DMS 273 treated with DMSO at 0.1 percent for 48 hours (cell line): ENCODE measurements around the gene IFT57.
"Not testable (repeated sequence)": the region's sequence is repeated elsewhere in the genome, so short reads cannot be mapped to it uniquely, and the experiment has no call there.

Experiments
- DNase-seq: peaks from one replicate; lab custom pipeline; 2025; lab: John Stamatoyannopoulos, UW

Gene IFT57, protein sequence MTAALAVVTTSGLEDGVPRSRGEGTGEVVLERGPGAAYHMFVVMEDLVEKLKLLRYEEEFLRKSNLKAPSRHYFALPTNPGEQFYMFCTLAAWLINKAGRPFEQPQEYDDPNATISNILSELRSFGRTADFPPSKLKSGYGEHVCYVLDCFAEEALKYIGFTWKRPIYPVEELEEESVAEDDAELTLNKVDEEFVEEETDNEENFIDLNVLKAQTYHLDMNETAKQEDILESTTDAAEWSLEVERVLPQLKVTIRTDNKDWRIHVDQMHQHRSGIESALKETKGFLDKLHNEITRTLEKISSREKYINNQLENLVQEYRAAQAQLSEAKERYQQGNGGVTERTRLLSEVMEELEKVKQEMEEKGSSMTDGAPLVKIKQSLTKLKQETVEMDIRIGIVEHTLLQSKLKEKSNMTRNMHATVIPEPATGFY

DNA sequence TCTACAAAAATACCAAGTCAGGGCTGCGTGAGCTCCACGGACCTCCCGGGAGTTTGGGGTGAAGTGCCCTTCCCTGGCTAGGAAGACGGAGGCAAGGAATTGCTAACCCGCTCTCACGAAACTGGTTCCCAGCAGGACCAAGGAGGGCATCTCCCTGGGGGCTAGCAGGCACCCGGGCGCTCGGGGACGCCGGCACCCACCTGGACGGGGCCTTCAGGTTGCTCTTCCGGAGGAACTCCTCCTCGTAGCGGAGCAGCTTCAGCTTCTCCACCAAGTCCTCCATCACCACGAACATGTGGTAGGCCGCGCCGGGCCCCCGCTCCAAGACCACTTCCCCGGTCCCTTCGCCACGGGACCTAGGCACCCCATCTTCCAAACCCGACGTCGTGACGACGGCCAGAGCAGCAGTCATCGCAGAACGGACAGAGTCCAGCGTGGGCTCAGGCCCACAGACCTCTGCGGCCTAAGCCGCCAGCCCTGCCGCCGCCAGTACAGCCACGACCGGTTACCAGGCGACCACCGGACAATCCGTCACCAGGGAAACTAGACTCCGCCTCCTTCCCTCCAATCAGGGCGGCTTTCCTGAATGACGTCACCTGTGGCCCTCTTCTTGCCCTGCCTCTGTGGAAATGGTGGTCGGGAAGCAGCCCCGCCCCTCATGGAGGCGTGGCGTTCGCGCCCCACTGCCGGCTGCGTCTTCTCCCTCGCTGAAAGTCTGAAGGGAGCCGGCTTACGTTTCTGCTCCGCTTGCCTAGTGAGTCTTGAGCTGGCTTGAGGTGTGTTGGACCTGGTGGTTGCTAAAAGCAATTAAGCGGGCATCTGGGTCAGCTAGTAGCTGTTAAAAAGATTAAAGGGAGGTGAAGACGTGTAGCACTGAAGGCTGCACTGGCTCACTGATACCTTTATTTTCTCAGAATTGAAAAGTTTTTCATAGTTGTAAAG is at the start of gene IFT57:
IFT57 (minus strand) TSS at position 514 of the 942 bp plus-strand sequence; CDS start at position 412, 102 bp downstream.
- DNase-seq = peak; percentile 98

DNA sequence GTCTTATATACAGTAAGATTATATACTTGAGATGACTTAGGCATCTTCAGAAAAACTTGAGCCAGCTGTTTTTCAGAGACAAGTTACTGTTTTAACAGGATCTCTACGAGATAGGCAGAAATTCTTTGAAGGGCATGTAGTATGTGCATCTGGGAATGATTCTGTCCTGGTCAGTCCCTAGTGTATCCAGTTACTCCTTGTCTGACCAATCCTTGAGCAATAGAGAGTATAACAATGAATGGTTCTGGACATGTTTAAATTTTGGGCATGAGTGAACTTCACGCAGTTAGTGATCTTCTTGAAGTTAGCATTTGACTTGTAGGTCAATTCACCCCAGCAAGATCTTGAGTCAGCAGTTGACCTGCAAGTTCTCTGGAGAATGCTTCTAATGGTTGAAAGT is 49.4 kb upstream of the IFT57 start:
- DNase-seq = no peak

DNA sequence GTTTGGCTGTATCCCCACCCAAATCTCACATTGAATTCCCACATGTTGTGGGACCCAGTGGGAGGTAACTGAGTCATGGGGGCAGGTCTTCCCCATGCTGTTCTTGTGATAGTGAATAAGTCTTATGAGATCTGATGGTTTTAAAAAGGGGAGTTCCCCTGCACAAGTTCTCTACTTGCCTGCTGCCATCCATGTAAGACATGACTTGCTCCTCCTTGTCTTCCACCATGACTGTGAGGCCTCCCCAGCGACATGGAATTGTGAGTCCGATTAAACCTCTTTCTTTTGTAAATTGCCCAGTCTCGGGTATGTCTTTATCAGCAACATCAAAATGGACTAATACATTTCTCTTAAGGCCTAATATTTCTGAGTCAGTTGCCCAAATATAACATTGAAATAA is 46.0 kb upstream of the IFT57 start:
- DNase-seq = not testable (repeated sequence)

DNA sequence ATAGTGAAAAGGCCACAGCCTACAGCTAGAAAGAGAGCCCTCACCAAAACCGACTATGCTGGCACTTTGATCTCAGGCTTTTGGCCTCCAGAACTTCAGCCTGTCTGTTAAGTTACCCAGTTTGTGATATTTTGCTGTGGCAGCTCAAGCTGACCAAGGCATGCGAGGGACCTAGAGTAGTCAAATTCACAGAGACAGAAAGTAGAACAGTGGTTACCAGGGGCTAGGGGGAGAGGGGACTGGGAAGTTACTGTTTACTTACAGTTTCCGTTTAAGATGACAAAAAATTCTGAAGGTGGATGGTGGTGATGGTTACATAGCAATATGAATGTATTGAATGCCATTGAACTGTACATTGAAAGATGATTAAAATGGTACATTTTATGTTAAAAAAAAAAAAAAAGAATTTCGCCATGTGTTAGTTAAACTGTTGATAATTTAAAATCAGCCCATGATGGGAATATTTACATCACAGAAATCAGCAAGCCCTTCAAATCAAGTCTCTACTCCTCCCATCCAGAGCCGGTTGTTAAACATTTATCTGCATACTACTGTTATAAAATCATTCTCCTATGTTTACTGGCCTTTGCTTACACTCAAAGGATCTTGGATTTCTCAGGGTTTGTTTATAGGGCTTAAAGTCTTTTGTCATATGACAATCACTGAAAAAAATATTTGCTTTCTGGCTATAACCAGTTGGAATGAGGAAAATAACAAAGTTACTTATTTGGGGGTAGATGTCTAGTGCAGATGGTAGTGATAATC is 42.5 kb upstream of the IFT57 start:
- DNase-seq = not testable (repeated sequence)

DNA sequence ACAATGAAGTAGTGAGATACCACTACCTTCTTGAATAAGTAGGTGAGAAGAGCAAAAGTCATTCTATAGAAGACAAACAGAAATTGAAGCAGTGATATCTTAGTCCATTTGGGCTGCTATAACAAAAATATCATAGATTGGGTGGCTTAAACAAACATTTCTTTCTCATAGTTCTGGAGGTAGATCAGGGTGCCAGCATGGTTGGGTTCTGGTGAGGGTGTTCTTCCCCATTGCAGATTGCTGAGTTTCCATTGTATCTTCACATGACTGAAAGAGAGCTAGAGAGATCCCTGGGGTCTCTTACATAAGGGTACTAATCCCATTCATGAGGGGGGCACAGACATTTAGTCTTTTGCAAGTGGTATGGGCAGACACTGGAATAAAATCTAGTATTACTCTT is 32.9 kb upstream of the IFT57 start:
- no peak for DNase-seq

DNA sequence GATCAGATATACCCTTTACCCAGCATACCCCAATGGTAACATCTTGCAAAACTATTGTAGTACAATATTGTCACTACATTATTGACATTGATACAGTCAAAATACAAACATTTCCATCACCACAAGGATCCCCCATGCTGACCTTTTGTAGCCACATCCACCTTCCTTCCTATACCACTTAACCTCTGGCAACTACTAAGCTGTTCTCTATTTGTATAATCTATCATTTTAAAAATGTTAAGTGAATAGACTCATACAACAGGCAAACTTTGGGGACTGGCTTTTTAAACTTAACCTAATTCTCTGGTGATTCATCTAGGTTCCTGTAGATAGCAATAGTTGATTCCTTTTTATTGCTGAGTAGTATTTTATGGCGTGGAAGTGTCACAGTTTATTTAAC is 29.6 kb upstream of the IFT57 start:
- no peak for DNase-seq

DNA sequence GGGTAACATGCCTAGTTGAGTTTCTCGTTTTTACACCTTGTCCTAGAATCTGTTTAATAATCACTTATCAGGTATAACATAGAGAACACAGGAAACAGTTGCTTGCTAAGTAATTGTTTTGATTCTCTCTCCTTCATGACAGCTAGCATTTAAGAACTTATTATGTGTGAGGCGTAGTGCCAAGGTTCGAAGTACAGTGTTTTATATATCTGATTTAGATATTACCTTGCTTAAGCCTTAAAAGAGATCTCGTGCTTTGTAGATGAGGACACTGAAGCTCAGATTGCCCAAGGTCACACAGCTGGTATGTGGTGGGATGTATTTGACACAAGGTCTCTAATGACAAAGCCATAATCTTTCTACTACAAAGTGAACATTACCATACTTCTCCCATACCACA is 29.0 kb upstream of the IFT57 start:
- no peak for DNase-seq

DNA sequence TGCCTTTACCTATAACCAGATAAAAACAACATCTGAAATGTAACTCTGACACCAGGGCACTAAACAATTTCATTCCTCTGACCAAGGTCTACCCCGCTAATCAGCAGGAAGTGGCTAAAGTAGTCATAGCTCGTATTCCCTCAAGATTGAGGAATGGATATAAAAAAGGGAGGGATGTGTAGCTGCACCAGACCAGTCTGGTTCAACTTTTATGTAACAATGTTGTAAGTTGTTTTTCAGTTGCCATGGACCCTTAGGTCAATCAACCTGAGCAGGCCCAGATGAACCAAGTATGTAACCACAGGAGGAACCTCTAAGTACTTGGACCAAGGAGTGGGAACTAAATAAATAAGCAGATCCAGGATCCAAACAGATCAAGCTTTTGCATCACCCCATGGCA is 28.4 kb upstream of the IFT57 start:
- DNase-seq = no peak

DNA sequence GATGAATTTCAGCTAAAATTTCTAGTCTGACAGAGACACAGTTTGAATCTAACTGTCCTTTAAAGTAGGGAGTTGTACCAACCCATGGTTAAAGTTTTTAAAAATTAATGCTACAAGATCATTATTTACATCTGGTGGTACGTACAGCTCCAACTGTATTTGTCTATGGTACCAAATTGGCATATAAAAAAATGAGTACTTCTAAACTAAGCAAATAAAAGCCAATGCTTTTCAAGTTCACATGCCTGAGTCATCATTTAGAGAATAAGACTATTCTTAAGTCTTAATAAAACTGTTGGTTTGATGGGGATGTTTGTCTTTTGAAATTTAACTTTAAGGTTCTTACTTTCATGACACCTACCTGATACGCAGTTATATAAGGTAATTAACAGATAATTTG is 21.0 kb upstream of the IFT57 start:
- no peak for DNase-seq

DNA sequence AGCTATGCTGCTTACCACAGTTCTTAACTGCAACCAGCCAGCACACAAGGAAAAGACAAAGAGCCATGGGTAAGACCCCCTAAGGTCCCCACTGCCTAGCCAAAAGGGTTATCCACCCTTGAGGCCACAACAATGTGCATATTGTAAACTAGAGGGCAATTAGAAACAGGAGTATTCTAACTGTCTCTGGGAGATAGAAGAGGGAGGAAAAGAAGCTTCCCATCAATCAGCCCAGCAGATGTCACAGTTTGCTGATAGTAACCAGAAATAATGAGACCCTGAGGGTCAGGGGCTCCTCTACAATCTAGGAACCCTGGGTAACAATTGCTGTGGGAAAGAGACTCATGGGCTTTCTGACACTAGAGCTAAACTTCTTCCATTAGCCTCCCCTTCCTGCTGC is 20.6 kb upstream of the IFT57 start:
- DNase-seq = no peak

DNA sequence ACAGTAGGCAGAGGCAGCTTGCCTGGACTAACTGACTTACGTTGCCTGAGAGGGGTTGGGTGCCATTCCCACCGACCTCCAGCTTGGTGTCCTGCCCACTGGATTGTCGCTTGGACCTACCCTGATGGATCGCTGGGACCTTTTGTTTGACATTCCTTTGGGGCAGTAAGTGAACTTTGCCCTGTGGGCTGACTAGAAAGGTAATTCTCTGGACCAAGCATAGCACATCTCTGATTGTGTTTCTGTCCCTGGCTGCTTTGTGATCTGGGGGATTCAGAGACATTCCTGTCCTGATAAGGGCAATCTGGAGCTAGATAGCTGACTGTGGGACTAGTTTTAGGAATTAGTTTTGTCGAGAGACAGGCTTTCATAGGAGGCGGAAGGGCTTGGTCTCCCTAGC is 19.5 kb upstream of the IFT57 start:
- no peak for DNase-seq

DNA sequence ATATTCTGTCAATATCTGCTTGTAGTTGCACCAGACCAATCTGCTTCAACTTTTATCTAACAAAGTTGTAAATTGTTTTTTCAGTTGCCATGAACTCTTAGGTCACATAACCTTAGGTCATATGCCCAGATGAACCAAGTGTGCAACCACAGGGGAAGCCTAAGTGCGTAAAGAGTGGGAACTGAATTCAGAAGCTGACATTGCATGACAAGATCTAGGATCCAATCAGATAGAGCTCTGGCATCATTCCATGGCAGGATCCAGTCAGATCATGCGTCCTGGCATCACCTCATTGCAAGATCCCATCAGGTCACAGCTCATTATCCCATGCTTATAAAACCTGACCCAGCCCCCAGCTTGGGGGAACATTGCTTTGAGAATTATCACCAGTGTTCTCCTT is 18.9 kb upstream of the IFT57 start:
- no peak for DNase-seq

DNA sequence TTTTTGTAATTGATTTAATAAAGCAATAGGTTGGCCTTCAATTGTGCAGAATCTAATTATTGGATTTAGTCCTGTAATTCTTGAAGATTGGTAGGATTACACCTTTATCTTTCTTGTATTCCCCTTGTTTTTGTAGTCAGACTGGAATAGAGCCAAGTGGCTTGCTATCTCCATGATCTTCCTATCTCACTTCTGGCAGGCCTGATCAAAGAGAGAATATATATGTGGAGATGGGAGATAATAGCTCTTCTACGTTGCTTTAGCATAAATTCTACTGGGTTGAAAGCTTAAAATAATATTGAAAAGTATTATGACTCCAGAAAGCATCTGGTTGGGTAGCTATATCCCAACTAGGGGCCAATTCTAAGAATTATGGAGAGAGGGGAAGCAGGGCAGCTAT is 16.9 kb upstream of the IFT57 start:
- no peak for DNase-seq

DNA sequence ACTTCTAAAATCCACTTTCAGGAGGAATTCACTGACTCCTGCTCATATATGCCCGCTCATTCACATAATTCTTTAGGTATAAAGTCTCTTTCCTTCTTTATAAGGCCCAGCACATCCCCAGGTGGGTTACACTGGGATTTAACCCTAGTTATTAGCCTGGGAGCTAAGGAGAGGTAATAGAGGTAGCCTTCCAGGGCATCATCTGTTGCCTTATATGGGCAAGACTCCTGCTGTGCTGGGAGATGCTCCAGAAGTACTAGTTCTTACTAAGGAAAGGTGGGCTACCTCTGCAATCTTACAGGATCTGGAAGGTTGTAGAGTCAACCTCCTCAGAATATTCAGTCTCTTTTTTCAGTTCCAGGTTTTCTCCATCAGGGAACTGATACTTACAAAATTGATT is 13.1 kb upstream of the IFT57 start:
- DNase-seq = no peak

DNA sequence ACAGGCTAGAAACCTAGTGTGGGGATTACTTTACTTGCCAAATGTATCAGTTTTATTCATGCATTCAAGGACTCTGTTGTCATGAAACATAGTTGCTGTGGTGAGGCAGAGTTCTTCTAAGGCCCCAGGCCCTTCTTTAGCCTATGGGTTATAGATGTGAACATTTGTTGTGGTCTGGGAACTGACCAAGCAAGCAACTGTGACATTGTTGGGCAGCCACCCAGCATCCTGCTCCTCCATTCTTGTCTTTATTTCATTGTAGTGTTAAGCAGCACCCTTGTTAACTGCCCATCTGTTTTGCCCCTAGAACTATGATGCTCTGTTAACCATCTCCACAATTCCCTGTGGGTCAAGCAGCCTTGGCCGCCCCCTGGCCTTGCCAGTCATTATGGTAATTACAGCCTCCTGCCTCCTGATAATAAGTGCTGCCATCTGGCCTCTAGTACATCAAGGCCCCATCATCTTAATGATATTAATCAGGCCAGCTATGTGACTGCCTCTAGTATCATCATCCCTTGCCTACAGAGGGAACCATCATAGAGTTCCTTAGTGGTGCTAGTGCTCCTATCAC is 12.2 kb upstream of the IFT57 start:
- DNase-seq = peak; percentile 85

DNA sequence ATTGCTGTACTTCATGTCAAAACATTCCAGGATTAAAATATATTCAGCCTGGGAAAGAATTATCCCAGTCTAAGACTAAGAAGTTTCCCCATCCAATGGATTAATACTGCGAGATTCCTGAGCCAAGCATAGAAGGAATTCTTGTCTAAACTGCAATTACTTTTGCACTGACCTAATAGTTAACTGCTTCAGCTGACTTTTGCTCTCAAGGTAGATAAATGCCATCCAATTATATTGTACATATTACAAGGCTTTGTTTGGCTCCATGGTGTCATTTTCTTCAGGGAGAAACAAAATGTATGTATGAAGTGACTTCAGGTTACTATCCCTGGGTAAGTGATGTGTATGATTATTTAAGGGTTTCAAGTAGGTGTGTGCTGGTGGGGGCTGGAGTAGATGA is 6.1 kb upstream of the IFT57 start:
- DNase-seq = no peak

DNA sequence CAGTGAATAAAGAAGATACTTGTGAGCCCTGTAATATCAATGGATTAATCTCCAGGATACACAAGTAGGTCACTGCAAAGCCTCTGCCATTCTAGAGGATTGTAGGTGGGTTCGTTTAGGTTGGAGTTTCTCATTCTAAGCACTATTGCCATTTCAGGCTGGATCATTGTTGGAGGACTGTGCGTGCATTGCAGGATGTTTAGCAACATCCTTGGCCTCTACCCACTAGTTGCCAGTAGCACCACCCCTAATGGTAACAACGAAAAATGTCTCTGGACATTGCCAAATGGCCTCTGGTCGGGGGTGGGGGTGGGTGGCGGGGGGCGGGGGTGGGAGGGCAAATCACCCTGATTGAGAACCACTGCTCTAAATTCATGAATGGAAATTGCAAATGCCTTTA is 4.9 kb upstream of the IFT57 start:
- no peak for DNase-seq

DNA sequence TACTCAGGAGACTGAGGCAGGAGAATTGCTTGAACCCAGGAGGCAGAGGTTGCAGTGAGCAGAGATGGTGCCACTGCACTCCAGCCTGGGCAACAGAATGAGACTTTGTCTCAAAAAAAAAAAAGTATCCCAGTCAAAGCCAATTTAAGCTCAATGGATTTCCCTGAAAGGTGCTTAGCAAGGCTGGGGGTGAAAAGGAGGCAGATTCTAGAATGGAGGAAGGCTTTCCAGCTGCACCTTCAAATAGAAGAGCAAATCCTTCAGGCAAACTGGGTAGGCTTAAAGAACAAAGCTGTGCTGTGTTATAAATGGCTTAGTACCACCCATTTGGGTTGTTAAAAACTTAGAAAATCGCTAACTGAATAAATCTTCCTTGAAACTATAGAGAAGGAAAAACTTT is 3.0 kb upstream of the IFT57 start:
- DNase-seq = no peak

DNA sequence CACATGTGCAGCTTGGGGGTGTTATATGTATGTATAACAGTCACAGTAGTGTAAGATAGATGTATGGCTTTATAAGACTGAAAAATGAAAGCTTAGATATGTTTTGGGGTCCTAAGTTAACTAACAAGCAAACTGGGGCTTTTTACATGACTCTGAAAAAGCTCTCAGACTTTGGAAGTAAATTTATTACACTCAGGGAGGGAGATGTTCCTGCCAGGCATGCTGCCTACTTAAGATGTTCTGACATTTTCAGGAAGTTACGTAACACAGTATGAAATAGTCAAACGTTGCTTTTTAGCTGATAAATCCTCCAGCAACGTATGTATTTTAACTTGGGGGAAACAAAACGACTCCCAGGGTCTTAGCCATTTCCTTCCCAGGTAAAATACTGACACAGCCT is 1.7 kb upstream of the IFT57 start:
- no peak for DNase-seq

DNA sequence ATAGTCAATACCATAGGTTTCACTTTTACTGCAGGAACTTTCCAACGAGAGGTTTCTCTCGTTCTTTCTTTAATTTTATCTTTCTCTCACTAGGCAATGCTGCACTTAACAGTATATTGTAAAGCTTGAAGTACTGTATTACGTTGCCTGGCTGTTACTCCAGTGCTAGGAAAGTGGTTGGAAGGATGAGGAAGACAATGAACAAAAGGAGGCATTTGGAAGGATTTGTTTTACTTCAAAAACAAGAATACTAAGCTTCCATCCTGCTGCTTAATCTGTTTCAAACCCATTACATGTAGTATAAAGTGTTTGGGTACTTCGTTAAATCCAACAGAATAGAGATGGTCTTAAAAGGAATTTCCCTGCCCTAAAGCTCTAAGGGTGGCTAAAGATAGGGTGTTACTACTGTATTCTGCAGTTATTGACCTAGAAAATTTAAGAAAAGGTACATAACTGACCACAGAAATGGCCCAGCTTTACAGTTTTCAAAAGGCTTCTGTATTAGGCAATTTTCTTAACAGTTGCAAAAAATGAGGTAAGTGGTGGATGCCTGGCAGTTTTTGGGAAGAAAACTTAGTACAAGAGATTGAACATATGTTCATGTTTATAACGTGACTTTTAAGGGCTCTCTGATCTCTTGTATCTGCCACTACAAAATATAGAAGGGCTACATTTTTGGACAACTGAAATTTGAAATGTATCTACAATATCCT is 785 bp upstream of the IFT57 start:
- DNase-seq = no peak

DNA sequence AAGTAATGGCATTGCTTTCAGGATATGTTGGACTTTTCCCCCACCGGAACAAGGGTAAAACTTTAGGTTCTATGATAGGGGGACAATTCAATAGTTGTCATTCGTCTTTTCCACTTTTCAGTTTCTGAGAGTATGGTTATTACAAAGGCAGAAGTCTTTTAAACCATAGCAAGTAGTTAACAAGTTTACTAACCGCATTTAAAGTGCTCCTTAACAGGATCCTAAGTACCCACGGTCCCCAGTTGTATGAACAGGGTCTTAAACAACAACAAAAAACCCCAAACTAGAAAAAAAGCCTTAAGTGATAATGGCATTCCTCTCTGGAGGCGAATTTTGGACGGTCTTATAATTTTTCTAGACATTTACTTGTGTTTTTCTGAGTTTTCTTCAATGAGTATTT is 831 bp downstream of the IFT57 start:
- DNase-seq = no peak
